ENCODE results near the gene FGF22. TPM values are rescaled to one million over a fixed set of nuclear protein-coding genes. Genes with fewer than 3 reads are reported as not detected.
"Not testable (repeated sequence)": the region's sequence is repeated elsewhere in the genome, so short reads cannot be mapped to it uniquely, and the experiment has no call there.

Gene FGF22
- total RNA-seq, 1 experiment from 2014 or later = not detected

DNA sequence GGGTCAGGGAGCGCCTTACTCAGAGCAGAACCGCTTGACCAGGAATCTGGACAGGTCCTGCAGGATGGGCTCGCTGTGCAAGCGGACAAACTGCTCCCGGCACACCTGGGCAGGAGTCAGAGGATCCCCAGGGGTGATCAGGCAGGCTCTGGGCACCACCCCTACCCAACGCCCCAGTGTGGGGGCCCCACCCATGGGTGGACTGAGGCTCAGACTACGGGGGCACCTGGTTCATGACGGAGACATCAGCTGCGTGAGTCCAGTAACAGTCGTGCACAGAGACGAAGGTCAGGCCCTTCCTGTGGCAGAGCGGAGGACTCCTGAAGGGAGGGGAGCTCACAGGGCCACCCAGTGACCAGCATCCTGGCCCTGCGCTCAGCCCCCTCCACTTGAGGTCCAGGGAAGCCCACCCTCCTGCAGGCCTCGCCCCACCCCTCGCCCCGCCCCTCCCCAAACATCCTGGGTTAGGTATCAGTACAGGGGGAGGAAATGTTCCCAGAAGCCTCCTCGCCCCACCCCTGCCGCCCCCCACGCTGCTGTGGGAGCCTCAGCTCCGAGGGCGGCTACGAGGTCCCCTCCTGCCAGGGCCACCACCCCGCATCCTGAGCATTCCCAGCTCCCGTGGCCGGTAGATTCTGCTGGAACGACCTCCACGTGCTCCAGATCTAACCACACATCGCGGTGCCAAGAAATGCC is 22.0 kb upstream of the FGF22 start:
- H3K36me3 ChIP-seq (ENCODE audit: insufficient read depth, low read length) = peaks cover 4% of the 10 kb centered on the region; the same call in 1 of the 2 replicates
- no peaks in the 10 kb centered on the region for H3K4me1 ChIP-seq (ENCODE audit: low read length)
- H3K27ac ChIP-seq (ENCODE audit: low read length) = no peak overlapping the region
- H3K79me2 ChIP-seq (ENCODE audit: low read length) = no peaks in the 10 kb centered on the region
- no peaks in the 10 kb centered on the region for H3K27me3 ChIP-seq (ENCODE audit: low read length)
- DNase-seq = no peak
- H3K4me3 ChIP-seq (ENCODE audit: low read length) = no peak overlapping the region
- H4K20me1 ChIP-seq (ENCODE audit: insufficient read depth, low read depth, low read length) = no peaks in the 10 kb centered on the region
- no peak overlapping the region for H2AFZ ChIP-seq (ENCODE audit: low read length)
- H3K9ac ChIP-seq (ENCODE audit: low read length) = no peak overlapping the region
- H3K9me2 ChIP-seq (replicated peaks; ENCODE audit: insufficient read depth, low read length) = no peaks in the 10 kb centered on the region
- H3K4me2 ChIP-seq (ENCODE audit: low read depth, low read length, poor library complexity, severe bottlenecking) = no peak overlapping the region
- no peaks in the 10 kb centered on the region for H3K9me3 ChIP-seq (ENCODE audit: low read length)

DNA sequence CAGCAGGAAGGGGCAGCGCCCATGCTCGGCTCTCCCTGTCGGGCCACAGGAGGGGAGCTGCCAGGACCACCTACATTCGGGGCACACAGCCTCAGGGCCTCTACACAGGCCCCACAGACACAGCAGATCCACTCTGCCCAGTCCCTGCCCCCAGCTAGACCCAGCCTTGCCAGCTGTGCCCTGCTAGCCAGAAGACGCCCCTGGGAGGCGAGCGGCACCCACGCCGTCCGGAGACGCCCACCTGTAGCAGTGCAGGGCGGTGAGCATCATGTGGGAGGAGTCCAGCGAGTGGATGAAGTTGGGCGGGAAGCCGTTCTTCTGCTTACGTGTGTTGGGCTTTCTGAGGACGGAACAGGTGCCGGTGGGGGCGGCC is 21.4 kb upstream of the FGF22 start:
- Histone ChIP-seq H2AFZ (ENCODE audit: low read length) (no peak overlapping the region), H3K27me3 (ENCODE audit: low read length) (no peaks in the 10 kb centered on the region), H3K79me2 (ENCODE audit: low read length) (no peaks in the 10 kb centered on the region), H4K20me1 (ENCODE audit: insufficient read depth, low read depth, low read length) (no peaks in the 10 kb centered on the region), H3K4me3 (ENCODE audit: low read length) (no peak overlapping the region), H3K27ac (ENCODE audit: low read length) (no peak overlapping the region), H3K4me2 (ENCODE audit: low read depth, low read length, poor library complexity, severe bottlenecking) (no peak overlapping the region), H3K9me3 (ENCODE audit: low read length) (no peaks in the 10 kb centered on the region), H3K9me2 (replicated peaks; ENCODE audit: insufficient read depth, low read length) (no peaks in the 10 kb centered on the region), H3K4me1 (ENCODE audit: low read length) (no peaks in the 10 kb centered on the region), H3K36me3 (ENCODE audit: insufficient read depth, low read length) (peaks cover 4% of the 10 kb centered on the region; the same call in 1 of the 2 replicates), H3K9ac (ENCODE audit: low read length) (no peak overlapping the region)
- DNase-seq = no peak

DNA sequence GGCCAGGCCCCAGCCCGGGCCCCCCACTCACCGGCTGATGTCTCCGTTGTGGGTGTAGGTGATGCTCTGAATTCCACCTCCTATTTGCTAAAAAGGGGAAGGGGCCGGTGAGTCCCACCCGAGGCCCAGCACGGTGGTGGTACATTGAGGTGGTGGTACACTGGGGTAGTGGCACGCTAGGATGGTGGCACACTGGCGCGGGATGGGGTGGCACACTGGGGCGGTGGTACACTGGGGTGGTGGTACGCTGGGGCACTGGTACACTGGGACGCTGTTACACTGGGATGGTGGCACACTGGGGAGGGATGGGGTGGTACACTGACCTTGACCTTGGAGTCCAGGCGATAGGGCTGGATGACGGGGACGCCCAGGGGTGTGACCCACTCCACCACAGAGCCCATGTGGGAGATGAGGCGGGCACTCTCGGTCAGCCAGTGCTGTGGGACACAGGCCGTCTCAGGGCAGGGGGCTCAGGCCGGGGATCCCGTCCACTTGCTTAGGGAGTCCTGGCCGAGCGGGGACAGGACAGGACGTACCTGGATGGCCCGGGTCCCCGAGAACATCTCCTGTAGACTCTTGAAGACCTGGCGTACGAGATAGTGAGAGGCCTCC is 20.9 kb upstream of the FGF22 start:
- H3K36me3 ChIP-seq (ENCODE audit: insufficient read depth, low read length) = peaks cover 5% of the 10 kb centered on the region; the same call in 1 of the 2 replicates

DNA sequence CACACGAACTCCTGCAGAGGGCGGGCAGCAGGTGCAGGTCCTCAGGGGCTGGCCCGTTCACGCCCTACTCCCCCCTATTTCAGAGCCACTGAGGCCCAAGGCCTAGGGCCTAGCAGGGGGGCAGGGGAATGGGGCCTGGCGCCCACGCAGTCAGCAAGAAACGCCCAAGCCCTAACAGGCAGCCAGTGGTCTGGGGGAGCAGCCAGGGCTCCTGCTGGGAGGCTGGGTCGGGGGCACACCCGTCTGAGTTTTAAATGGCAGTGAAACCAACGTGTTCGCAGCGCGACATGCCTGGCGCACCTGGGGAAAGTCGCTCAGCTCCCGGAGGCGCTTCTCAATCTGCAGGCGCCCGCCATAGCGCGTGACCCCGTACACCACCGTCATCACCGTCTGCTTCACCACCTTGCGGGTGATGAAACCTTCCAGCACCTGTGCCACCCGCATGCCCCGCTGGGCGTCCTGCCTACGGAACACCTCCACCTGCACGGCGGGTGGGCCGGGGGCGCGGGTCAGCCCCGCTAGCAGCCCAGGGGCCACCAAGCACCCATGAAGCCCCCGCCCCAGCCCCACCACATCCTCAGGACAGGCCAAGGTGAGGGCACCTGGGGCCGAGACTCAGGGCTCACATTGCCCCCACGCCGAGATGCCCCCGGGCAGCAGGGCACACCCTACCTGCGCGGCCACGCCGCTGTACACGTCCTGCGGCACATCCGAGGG is 20.2 kb upstream of the FGF22 start:
- Histone ChIP-seq H3K9me2 (replicated peaks; ENCODE audit: insufficient read depth, low read length) (no peaks in the 10 kb centered on the region), H3K4me2 (ENCODE audit: low read depth, low read length, poor library complexity, severe bottlenecking) (no peak overlapping the region), H3K27ac (ENCODE audit: low read length) (no peak overlapping the region), H3K9me3 (ENCODE audit: low read length) (no peaks in the 10 kb centered on the region), H3K27me3 (ENCODE audit: low read length) (no peaks in the 10 kb centered on the region), H3K4me1 (ENCODE audit: low read length) (no peaks in the 10 kb centered on the region), H2AFZ (ENCODE audit: low read length) (no peak overlapping the region), H3K79me2 (ENCODE audit: low read length) (no peaks in the 10 kb centered on the region), H3K4me3 (ENCODE audit: low read length) (no peak overlapping the region), H4K20me1 (ENCODE audit: insufficient read depth, low read depth, low read length) (no peaks in the 10 kb centered on the region), H3K36me3 (ENCODE audit: insufficient read depth, low read length) (peaks cover 8% of the 10 kb centered on the region), H3K9ac (ENCODE audit: low read length) (no peak overlapping the region)
- no peak for DNase-seq

More for the DNA sequence above, 20.9 kb upstream of the FGF22 start:
- no peak overlapping the region for H3K4me3 ChIP-seq (ENCODE audit: low read length)
- H2AFZ ChIP-seq (ENCODE audit: low read length) = no peak overlapping the region
- no peaks in the 10 kb centered on the region for H3K27me3 ChIP-seq (ENCODE audit: low read length)
- H3K9me3 ChIP-seq (ENCODE audit: low read length) = no peaks in the 10 kb centered on the region
- DNase-seq = no peak
- H4K20me1 ChIP-seq (ENCODE audit: insufficient read depth, low read depth, low read length) = no peaks in the 10 kb centered on the region
- H3K4me1 ChIP-seq (ENCODE audit: low read length) = no peaks in the 10 kb centered on the region
- H3K4me2 ChIP-seq (ENCODE audit: low read depth, low read length, poor library complexity, severe bottlenecking) = no peak overlapping the region
- H3K9ac ChIP-seq (ENCODE audit: low read length) = no peak overlapping the region
- H3K27ac ChIP-seq (ENCODE audit: low read length) = no peak overlapping the region
- H3K79me2 ChIP-seq (ENCODE audit: low read length) = no peaks in the 10 kb centered on the region
- no peaks in the 10 kb centered on the region for H3K9me2 ChIP-seq (replicated peaks; ENCODE audit: insufficient read depth, low read length)

DNA sequence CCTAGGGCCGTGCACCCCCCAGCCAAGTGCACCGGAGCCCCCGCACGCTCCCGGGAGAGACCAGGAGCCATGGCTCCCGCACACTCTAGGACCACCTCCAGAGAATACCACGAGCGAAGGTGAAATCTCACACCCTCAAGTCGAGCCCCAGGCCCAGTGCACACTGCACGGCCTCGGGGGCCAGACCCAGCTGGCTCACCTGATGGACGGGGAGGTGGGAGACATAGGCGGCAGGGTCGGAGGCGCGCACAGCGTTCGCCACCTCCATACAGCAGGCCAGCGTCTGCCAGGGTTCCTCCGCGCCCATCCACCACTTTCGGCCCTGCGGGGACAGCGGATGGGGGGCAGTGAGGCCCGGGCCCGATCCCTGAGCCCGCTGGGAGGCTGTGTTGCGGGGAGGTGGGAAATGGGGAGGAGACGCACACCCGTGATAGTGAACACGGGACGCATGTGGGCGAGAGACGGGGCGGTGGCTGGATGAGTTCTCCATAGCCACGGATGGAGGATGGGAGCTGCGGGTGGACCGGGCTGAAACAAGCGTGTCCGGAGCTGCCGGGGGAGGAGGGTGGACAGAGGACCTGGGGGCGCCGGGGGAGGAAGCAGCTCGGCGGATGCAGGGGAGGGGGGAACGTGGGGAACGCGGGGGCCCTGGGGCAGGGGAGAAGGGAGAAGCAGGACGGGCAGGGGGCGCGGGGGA is 19.4 kb upstream of the FGF22 start:
- no peaks in the 10 kb centered on the region for H3K4me1 ChIP-seq (ENCODE audit: low read length)
- no peak overlapping the region for H3K9ac ChIP-seq (ENCODE audit: low read length)
- no peak overlapping the region for H3K4me2 ChIP-seq (ENCODE audit: low read depth, low read length, poor library complexity, severe bottlenecking)
- H3K36me3 ChIP-seq (ENCODE audit: insufficient read depth, low read length) = peaks cover 8% of the 10 kb centered on the region
- no peak overlapping the region for H3K27ac ChIP-seq (ENCODE audit: low read length)
- DNase-seq = no peak
- H3K4me3 ChIP-seq (ENCODE audit: low read length) = no peak overlapping the region
- no peaks in the 10 kb centered on the region for H3K27me3 ChIP-seq (ENCODE audit: low read length)
- H2AFZ ChIP-seq (ENCODE audit: low read length) = no peak overlapping the region
- H3K9me3 ChIP-seq (ENCODE audit: low read length) = no peaks in the 10 kb centered on the region
- no peaks in the 10 kb centered on the region for H4K20me1 ChIP-seq (ENCODE audit: insufficient read depth, low read depth, low read length)
- no peaks in the 10 kb centered on the region for H3K9me2 ChIP-seq (replicated peaks; ENCODE audit: insufficient read depth, low read length)
- no peaks in the 10 kb centered on the region for H3K79me2 ChIP-seq (ENCODE audit: low read length)

DNA sequence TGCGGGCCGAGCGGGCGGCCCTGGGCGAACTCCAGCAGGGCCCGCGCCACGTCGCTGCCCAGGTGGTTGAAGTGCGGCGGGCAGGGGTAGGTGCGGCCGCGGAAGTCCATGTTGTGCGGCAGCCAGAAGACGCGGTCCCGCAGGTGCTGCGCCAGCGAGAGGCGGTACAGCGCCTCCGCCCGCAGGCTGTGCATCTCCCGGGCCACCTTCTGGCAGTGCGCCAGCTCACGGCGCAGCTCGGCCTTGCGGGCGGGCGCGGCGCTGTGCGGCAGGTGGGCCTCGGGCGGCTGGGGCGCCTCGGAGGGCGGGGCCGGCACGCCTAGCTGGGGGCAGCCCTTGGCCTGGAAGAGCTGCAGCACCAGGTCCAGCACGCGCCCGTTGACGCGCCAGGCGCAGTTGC is 18.5 kb upstream of the FGF22 start:
- not testable (repeated sequence) for H3K9me2 ChIP-seq (replicated peaks; ENCODE audit: insufficient read depth, low read length); H4K20me1 ChIP-seq (ENCODE audit: insufficient read depth, low read depth, low read length); H3K79me2 ChIP-seq (ENCODE audit: low read length); DNase-seq; H3K9me3 ChIP-seq (ENCODE audit: low read length); H3K27me3 ChIP-seq (ENCODE audit: low read length); H2AFZ ChIP-seq (ENCODE audit: low read length); H3K4me3 ChIP-seq (ENCODE audit: low read length); H3K27ac ChIP-seq (ENCODE audit: low read length); H3K4me2 ChIP-seq (ENCODE audit: low read depth, low read length, poor library complexity, severe bottlenecking); H3K4me1 ChIP-seq (ENCODE audit: low read length); H3K9ac ChIP-seq (ENCODE audit: low read length)
- H3K36me3 ChIP-seq (ENCODE audit: insufficient read depth, low read length) = peaks cover 10% of the 10 kb centered on the region

DNA sequence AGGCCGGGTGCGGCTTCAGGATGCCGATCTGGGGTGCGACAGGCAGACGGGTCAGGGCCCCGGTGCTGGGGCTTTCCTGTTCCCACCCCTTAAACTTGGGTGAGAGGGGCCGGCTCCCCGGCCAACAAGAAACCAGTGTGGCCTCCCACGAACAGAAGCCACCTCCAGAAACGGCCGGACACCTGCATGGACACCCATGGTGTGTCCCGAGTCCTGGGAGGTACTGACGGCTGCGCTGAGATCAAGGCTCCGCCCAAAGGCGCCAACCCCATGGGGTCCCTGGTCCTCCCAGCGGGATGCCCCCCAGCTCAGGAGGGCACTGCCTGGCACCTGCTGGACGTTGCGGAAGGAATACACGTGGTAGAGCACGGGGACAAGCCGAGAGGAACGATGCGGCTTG is 17.9 kb upstream of the FGF22 start:
- H2AFZ ChIP-seq (ENCODE audit: low read length) = no peak overlapping the region
- no peaks in the 10 kb centered on the region for H3K27me3 ChIP-seq (ENCODE audit: low read length)
- DNase-seq = no peak
- no peaks in the 10 kb centered on the region for H3K9me3 ChIP-seq (ENCODE audit: low read length)
- H4K20me1 ChIP-seq (ENCODE audit: insufficient read depth, low read depth, low read length) = no peaks in the 10 kb centered on the region
- no peaks in the 10 kb centered on the region for H3K9me2 ChIP-seq (replicated peaks; ENCODE audit: insufficient read depth, low read length)
- no peak overlapping the region for H3K4me3 ChIP-seq (ENCODE audit: low read length)
- no peak overlapping the region for H3K27ac ChIP-seq (ENCODE audit: low read length)
- H3K79me2 ChIP-seq (ENCODE audit: low read length) = no peaks in the 10 kb centered on the region
- peaks cover 10% of the 10 kb centered on the region for H3K36me3 ChIP-seq (ENCODE audit: insufficient read depth, low read length)
- no peak overlapping the region for H3K9ac ChIP-seq (ENCODE audit: low read length)
- no peak overlapping the region for H3K4me2 ChIP-seq (ENCODE audit: low read depth, low read length, poor library complexity, severe bottlenecking)
- H3K4me1 ChIP-seq (ENCODE audit: low read length) = no peaks in the 10 kb centered on the region

DNA sequence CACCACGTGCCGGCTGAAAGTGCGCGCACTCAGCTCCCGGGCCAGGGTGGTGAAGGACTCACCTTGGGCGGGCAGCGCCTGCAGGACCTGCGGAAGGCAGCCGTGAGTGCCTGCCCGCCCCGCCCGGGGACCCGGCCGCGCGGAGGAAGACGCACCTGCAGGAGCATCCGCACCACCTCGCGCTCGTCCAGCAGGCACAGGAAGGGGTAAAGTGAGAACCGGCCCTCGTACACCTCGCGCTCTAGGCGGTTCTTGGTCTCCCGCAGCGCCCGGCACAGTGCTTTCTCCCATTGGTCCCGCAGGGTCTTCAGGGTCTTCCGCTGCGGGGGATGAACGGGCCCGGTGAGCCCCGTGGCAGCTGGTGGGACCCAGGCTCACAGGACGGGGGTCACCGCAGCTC is 17.0 kb upstream of the FGF22 start:
- Histone ChIP-seq H3K27ac (ENCODE audit: low read length) (no peak overlapping the region), H3K9me3 (ENCODE audit: low read length) (no peaks in the 10 kb centered on the region), H3K4me3 (ENCODE audit: low read length) (no peak overlapping the region), H2AFZ (ENCODE audit: low read length) (no peak overlapping the region), H3K4me2 (ENCODE audit: low read depth, low read length, poor library complexity, severe bottlenecking) (no peak overlapping the region), H4K20me1 (ENCODE audit: insufficient read depth, low read depth, low read length) (no peaks in the 10 kb centered on the region), H3K36me3 (ENCODE audit: insufficient read depth, low read length) (peaks cover 13% of the 10 kb centered on the region), H3K9ac (ENCODE audit: low read length) (no peak overlapping the region), H3K27me3 (ENCODE audit: low read length) (no peaks in the 10 kb centered on the region), H3K4me1 (ENCODE audit: low read length) (no peaks in the 10 kb centered on the region), H3K9me2 (replicated peaks; ENCODE audit: insufficient read depth, low read length) (no peaks in the 10 kb centered on the region), H3K79me2 (ENCODE audit: low read length) (peaks cover 4% of the 10 kb centered on the region; the same call in 1 of the 2 replicates)
- DNase-seq = no peak

All from Karpas-422 (cell line).